ENCODE measurements around the gene CYP11A1.

The CYP11A1 gene

GRCh38 chr15:74340150-74340549, 27.3 kb downstream of the CYP11A1 start:
- no peak for DNase-seq

- no peak for DNase-seq
Observed at GRCh38 chr15:74339371-74339770, 28.1 kb downstream of the CYP11A1 start.

- DNase-seq = no peak
Observed at GRCh38 chr15:74338676-74339075, 28.8 kb downstream of the CYP11A1 start.

- no peak for DNase-seq
Observed at GRCh38 chr15:74337607-74338211, 29.7 kb downstream of the CYP11A1 start.

- DNase-seq = no peak
Observed at GRCh38 chr15:74337146-74337545, 30.3 kb downstream of the CYP11A1 start.

- no peak for DNase-seq
Observed at GRCh38 chr15:74336061-74337005, 31.1 kb downstream of the CYP11A1 start.

- DNase-seq = no peak
Observed at GRCh38 chr15:74335396-74335795, 32.0 kb downstream of the CYP11A1 start.

- no peak for DNase-seq
Observed at GRCh38 chr15:74334127-74334526, 33.3 kb downstream of the CYP11A1 start.

GRCh38 chr15:74333662-74334061, 33.8 kb downstream of the CYP11A1 start:
- DNase-seq = no peak

- DNase-seq = no peak
Observed at GRCh38 chr15:74333093-74333492, 34.4 kb downstream of the CYP11A1 start.

- DNase-seq = no peak
Observed at GRCh38 chr15:74332611-74333010, 34.8 kb downstream of the CYP11A1 start.

- DNase-seq = no peak
Observed at GRCh38 chr15:74332011-74332410, 35.4 kb downstream of the CYP11A1 start.

- DNase-seq = no peak
Observed at GRCh38 chr15:74330861-74331408, 36.5 kb downstream of the CYP11A1 start.

GRCh38 chr15:74328331-74329056, 39.0 kb downstream of the CYP11A1 start:
- no peak for DNase-seq

GRCh38 chr15:74327756-74328155, 39.7 kb downstream of the CYP11A1 start:
- no peak for DNase-seq

GRCh38 chr15:74326746-74327145, 40.7 kb downstream of the CYP11A1 start:
- DNase-seq = no peak

- no peak for DNase-seq
Observed at GRCh38 chr15:74324714-74325113, 42.7 kb downstream of the CYP11A1 start.

- no peak for DNase-seq
Observed at GRCh38 chr15:74322558-74323180, 44.8 kb downstream of the CYP11A1 start.

GRCh38 chr15:74320352-74321247, 46.8 kb downstream of the CYP11A1 start:
- DNase-seq = no peak

GRCh38 chr15:74319596-74320351, 47.7 kb downstream of the CYP11A1 start:
- no peak for DNase-seq

GRCh38 chr15:74319138-74319460, 48.3 kb downstream of the CYP11A1 start:
- DNase-seq = no peak

All from NCI-H524 treated with DMSO at 0.1 percent for 48 hours (cell line).